GM12892 (cell line): Measurements from ENCODE around the gene SBDS.

Experiments used
- POLR2A ChIP-seq: IDR thresholded peaks from 2 replicates; pipeline ENCODE4 v1.6.1; 2011; ENCODE audit warnings: low read depth, low read length, control low read depth
- POLR2AphosphoS5 ChIP-seq: IDR thresholded peaks from 2 replicates; pipeline ENCODE4 v1.6.1; 2011; ENCODE audit warnings: low read depth, low read length, control low read depth
- TAF1 ChIP-seq: IDR thresholded peaks from 2 replicates; pipeline ENCODE4 v1.6.1; 2011; ENCODE audit warnings: low read depth, mild to moderate bottlenecking, control low read depth, low read length, borderline replicate concordance

DNA sequence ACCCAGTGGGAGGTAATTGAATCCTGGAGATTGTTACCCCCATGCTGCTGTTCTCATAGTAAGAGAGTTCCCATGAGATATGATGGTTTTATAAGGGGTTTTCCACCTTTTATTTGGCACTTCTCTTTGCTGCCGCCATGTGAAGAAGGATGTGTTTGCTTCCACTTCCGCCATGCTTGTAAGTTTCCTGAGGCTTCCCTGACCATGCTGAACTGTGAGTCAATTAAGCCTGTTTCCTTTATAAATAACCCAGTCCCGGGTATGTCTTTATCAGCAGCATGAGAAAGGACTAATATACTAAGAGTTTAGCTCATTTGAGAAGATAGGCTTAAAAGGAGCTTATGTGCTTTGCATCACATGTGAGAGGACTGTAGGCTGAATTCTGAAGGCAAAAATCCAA, 45.1 kb downstream of the SBDS start:
- TF ChIP-seq POLR2A (no peak), POLR2AphosphoS5 (no peak), TAF1 (no peak)
